HL-60 (cell line): ENCODE measurements around the gene SCYGR1.

Experiments
- DNase-seq, 2 experiments: peaks; one replicate each; pipeline ENCODE4 v3.0.0-alpha.2; 2010 to 2020; ENCODE audit warnings: low read depth in 1 of 2, low spot score in 1 of 2
- H3K27ac ChIP-seq: fragments of 250-450 bp; sonication (Bioruptor Pico); replicated peaks from 2 replicates; pipeline ENCODE4 v1.5.1; 2020; ENCODE audit warnings: mild to moderate bottlenecking, moderate library complexity
- H3K27me3 ChIP-seq: fragments of 250-450 bp; sonication (Bioruptor Pico); 2 replicates; pipeline ENCODE4 v1.5.1; 2021; ENCODE audit warnings: mild to moderate bottlenecking, moderate library complexity; ENCODE audit not compliant: insufficient read depth, poor library complexity, severe bottlenecking
- H3K4me3 ChIP-seq: replicated peaks from 2 replicates; pipeline ENCODE4 v1.5.1; 2011; ENCODE audit warnings: mild to moderate bottlenecking, control low read depth, low read length; ENCODE audit not compliant: insufficient read depth
- GABPA ChIP-seq: IDR thresholded peaks from 2 replicates; pipeline ENCODE4 v1.6.1; 2012; ENCODE audit warnings: low read depth
- POLR2AphosphoS5 ChIP-seq: IDR thresholded peaks from 2 replicates; pipeline ENCODE4 v1.6.1; 2012; ENCODE audit warnings: low read depth
- SPI1 ChIP-seq: IDR thresholded peaks from 2 replicates; pipeline ENCODE4 v1.6.1; 2012; ENCODE audit warnings: low read depth, mild to moderate bottlenecking, borderline replicate concordance
- TF ChIP-seq, protein P1 (sequence below): IDR thresholded peaks from 2 replicates; pipeline ENCODE4 v1.6.1; 2012; ENCODE audit warnings: low read depth; ENCODE audit not compliant: insufficient replicate concordance
- TF ChIP-seq, protein P2 (sequence below): IDR thresholded peaks from one replicate; pipeline ENCODE4 v1.5.1; 2011; ENCODE audit warnings: low read length, control low read depth, inconsistent platforms; ENCODE audit not compliant: insufficient read depth

SCYGR1 gene

DNA sequence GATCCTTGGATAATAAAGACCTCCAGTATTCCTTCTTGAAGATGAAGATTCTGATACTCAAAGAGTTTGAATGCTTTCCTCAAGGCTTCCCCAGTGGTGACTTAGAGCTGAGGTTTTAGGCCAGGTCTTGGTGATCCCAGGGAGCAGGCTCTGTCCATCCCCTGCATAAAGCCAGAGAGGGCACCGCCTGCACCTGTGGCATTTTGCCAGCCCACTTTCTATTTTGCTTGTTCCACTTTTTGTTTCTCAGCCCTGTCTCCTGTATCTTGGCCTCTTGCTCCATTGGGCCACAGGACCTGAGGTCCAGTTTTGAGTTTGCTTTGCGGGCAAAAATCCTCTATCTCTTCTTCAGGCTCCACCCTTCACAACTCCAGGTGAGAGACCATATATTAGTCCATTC is 6.7 kb upstream of the SCYGR1 start:
- no peak for DNase-seq
- TF ChIP-seq POLR2AphosphoS5 (no peak), SPI1 (no peak), GABPA (no peak)
- TF ChIP-seq, protein P1, sequence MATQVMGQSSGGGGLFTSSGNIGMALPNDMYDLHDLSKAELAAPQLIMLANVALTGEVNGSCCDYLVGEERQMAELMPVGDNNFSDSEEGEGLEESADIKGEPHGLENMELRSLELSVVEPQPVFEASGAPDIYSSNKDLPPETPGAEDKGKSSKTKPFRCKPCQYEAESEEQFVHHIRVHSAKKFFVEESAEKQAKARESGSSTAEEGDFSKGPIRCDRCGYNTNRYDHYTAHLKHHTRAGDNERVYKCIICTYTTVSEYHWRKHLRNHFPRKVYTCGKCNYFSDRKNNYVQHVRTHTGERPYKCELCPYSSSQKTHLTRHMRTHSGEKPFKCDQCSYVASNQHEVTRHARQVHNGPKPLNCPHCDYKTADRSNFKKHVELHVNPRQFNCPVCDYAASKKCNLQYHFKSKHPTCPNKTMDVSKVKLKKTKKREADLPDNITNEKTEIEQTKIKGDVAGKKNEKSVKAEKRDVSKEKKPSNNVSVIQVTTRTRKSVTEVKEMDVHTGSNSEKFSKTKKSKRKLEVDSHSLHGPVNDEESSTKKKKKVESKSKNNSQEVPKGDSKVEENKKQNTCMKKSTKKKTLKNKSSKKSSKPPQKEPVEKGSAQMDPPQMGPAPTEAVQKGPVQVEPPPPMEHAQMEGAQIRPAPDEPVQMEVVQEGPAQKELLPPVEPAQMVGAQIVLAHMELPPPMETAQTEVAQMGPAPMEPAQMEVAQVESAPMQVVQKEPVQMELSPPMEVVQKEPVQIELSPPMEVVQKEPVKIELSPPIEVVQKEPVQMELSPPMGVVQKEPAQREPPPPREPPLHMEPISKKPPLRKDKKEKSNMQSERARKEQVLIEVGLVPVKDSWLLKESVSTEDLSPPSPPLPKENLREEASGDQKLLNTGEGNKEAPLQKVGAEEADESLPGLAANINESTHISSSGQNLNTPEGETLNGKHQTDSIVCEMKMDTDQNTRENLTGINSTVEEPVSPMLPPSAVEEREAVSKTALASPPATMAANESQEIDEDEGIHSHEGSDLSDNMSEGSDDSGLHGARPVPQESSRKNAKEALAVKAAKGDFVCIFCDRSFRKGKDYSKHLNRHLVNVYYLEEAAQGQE, result no peak
- no peak overlapping the region for H3K4me3 ChIP-seq

DNA sequence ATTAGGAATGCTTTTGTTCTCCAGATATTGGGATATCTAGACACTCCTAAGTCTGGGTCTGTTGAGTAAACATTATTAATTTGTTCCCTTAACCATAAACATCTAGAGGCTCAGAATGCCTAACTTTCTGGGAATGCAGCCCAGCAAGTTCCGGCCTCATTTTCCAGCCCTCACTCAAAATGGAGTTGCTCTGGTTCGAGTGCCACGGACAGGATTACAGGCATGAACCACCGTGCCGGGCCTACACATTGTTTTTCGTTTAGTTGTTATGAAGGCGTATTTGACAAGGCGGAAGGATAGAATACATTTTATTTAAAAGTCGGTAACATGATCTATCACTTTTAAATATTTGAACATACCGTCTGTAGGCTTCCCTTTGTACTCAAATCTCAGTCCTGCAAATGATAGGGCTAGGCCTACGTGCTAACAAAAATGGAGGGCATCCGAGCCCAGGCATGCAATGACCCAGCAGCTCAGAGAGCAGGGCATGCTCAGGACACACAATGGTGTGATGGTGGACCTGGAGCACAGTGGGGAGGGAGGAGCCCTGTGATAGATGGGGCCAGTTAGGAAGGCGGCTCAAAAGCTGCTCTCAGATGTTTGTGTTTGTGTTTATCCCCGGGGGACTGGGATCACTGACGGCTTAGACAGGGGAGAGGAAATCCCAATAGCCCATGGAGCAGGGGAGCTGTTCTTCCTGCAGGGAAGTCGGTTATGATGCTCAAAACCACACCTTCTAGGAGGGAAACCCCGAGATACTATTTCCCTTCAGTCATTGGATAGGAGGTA is 2.9 kb upstream of the SCYGR1 start:
- Histone ChIP-seq H3K27ac (no peak overlapping the region), H3K4me3 (no peak overlapping the region)

More for the DNA sequence above, 6.7 kb upstream of the SCYGR1 start:
- H3K27me3 ChIP-seq, result no peaks in the 10 kb centered on the region
- H3K27ac ChIP-seq, result no peak overlapping the region

DNA sequence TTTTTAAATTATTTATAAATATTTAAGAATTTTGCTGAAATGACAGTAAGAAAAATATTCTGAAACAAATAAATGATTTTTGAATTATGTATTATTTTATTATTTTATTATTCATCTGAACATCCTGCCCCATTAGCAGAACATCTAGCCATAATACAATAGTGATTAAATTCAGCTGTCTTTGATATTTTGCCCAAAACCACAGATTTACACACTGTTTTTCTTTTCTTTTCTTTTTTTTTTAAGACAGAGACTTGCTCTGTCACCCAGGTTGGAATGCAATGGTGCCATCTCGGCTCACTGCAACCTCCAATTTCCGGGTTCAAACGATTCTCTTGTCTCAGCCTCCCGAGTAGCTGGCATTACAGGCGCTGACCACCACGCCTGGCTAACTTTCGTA is 1.9 kb upstream of the SCYGR1 start:
- Histone ChIP-seq H3K27ac (no peak overlapping the region), H3K4me3 (no peak overlapping the region), H3K27me3 (no peaks in the 10 kb centered on the region)
- TF ChIP-seq SPI1, result no peak
- no peak for DNase-seq

More for the DNA sequence above, 2.9 kb upstream of the SCYGR1 start:
- H3K27me3 ChIP-seq, result no peaks in the 10 kb centered on the region
- DNase-seq, result no peak
- TF ChIP-seq SPI1, result no peak
- no peak for TF ChIP-seq GABPA
- TF ChIP-seq, protein P2, sequence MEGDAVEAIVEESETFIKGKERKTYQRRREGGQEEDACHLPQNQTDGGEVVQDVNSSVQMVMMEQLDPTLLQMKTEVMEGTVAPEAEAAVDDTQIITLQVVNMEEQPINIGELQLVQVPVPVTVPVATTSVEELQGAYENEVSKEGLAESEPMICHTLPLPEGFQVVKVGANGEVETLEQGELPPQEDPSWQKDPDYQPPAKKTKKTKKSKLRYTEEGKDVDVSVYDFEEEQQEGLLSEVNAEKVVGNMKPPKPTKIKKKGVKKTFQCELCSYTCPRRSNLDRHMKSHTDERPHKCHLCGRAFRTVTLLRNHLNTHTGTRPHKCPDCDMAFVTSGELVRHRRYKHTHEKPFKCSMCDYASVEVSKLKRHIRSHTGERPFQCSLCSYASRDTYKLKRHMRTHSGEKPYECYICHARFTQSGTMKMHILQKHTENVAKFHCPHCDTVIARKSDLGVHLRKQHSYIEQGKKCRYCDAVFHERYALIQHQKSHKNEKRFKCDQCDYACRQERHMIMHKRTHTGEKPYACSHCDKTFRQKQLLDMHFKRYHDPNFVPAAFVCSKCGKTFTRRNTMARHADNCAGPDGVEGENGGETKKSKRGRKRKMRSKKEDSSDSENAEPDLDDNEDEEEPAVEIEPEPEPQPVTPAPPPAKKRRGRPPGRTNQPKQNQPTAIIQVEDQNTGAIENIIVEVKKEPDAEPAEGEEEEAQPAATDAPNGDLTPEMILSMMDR, result no peak

DNA sequence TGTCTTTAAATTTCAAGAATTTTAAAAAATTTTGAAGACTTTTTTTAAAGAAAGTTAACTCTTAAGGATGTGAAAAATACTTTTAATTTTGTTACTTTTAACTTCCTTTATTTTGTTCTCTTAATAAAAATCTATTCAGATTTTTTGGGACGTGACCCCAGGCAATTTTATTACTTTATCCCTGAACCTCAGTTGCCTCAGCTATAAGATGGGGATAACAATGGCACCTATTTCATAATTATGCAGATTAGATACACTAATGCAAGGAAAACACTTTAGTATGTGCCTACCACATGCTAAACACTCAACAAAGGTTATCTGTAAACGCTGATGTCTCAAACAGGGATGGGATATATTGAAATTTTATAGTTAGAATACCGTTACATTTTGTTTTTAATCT is 1.5 kb upstream of the SCYGR1 start:
- Histone ChIP-seq H3K27me3 (no peaks in the 10 kb centered on the region), H3K27ac (no peak overlapping the region), H3K4me3 (no peak overlapping the region)
- DNase-seq, result no peak
- no peak for TF ChIP-seq SPI1
- no peak for TF ChIP-seq GABPA
- TF ChIP-seq, protein P2, result no peak
- no peak for TF ChIP-seq POLR2AphosphoS5
- TF ChIP-seq, protein P1, result no peak
